GM19468 (cell line): ENCODE data around the gene RAPGEFL1.
"Not testable (repeated sequence)": the region's sequence is repeated elsewhere in the genome, so short reads cannot be mapped to it uniquely, and the experiment has no call there.

ENCODE experiments used
- ATAC-seq: cut with Tn5 transposase; IDR thresholded peaks from one replicate; pipeline ENCODE4 v1.9.1; 2021; ENCODE audit warnings: mild to moderate bottlenecking, moderate library complexity, moderate number of reproducible peaks; ENCODE audit not compliant: unreplicated experiment; ENCODE audit errors: extremely low read depth

RAPGEFL1 gene

GRCh38 chr17:40198576-40198975 lies 21.3 kb downstream of the RAPGEFL1 start:
- ATAC-seq, result no peak

- no peak for ATAC-seq
These were observed 25.9 kb downstream of the RAPGEFL1 start for GRCh38 chr17:40203131-40203530.

GRCh38 chr17:40206193-40206592 lies 28.9 kb downstream of the RAPGEFL1 start:
- not testable (repeated sequence) for ATAC-seq

GRCh38 chr17:40209404-40210093 lies 32.3 kb downstream of the RAPGEFL1 start:
- no peak for ATAC-seq

GRCh38 chr17:40213914-40214313 lies 36.6 kb downstream of the RAPGEFL1 start:
- ATAC-seq, result not testable (repeated sequence)

- ATAC-seq, result no peak
These were observed 40.9 kb downstream of the RAPGEFL1 start for GRCh38 chr17:40218006-40218739.

- ATAC-seq, result peak; percentile 51
These were observed 41.7 kb downstream of the RAPGEFL1 start, which contains the start of gene WIPF2 for GRCh38 chr17:40218740-40219593. Gene WIPF2, plus strand, starts transcription at chr17:40219304. Its CDS starts 37,156 bp downstream, at chr17:40256460.

- no peak for ATAC-seq
These were observed 42.5 kb downstream of the RAPGEFL1 start for GRCh38 chr17:40219594-40220338.

- ATAC-seq, result no peak
These were observed 47.7 kb downstream of the RAPGEFL1 start for GRCh38 chr17:40224718-40225550.

GRCh38 chr17:40229146-40229545 lies 51.9 kb downstream of the RAPGEFL1 start:
- not testable (repeated sequence) for ATAC-seq

GRCh38 chr17:40230670-40231069 lies 53.4 kb downstream of the RAPGEFL1 start:
- ATAC-seq, result no peak

- not testable (repeated sequence) for ATAC-seq
These were observed 54.7 kb downstream of the RAPGEFL1 start for GRCh38 chr17:40231928-40232327.

- ATAC-seq, result no peak
These were observed 64.1 kb downstream of the RAPGEFL1 start for GRCh38 chr17:40241252-40241834.

- no peak for ATAC-seq
These were observed 65.5 kb downstream of the RAPGEFL1 start for GRCh38 chr17:40242774-40243173.

GRCh38 chr17:40243761-40244160 lies 66.5 kb downstream of the RAPGEFL1 start:
- no peak for ATAC-seq

- no peak for ATAC-seq
These were observed 67.0 kb downstream of the RAPGEFL1 start for GRCh38 chr17:40244255-40244654.
